Tibial nerve (tissue), 4 donors: Measurements from ENCODE around the gene SLC4A8. TPM values are rescaled to one million over a fixed set of nuclear protein-coding genes. Genes with fewer than 3 reads are reported as not detected.

Experiments
- DNase-seq, 2 donors: peaks; one replicate each; pipeline ENCODE4 v3.0.0-alpha.2; 2019; ENCODE audit warnings: low spot score in 2 of 2
- H3K27ac ChIP-seq, 4 donors: fragments of 200-600 bp; sonication (generic) in 3 of 4; one replicate each; pipeline ENCODE4 v1.5.1; 2017 to 2019; ENCODE audit warnings: mild to moderate bottlenecking in 1 of 4
- H3K27me3 ChIP-seq, 2 donors: fragments of 200-600 bp; sonication (generic) in 1 of 2; one replicate each; pipeline versions ENCODE4 v1.5.1 to v1.6.0; 2017 to 2019
- H3K36me3 ChIP-seq, 3 donors: fragments of 200-600 bp; sonication (generic); one replicate each; pipeline ENCODE4 v1.5.1; 2018 to 2019
- H3K4me1 ChIP-seq, 4 donors: fragments of 200-600 bp; sonication (generic) in 3 of 4; one replicate each; pipeline ENCODE4 v1.5.1; 2017 to 2019
- H3K4me3 ChIP-seq, 4 donors: fragments of 200-600 bp; sonication (generic) in 3 of 4; one replicate each; pipeline ENCODE4 v1.5.1; 2017 to 2019; ENCODE audit warnings: mild to moderate bottlenecking in 1 of 4, moderate library complexity in 1 of 4
- H3K9me3 ChIP-seq, 4 donors: fragments of 200-600 bp; sonication (generic) in 3 of 4; one replicate each; pipeline ENCODE4 v1.5.1; 2017 to 2019
- CTCF ChIP-seq, 5 experiments: fragments of 200-600 bp in 3 of 5; fragments of 450-650 bp in 2 of 5; sonication (generic) in 3 of 5; IDR thresholded peaks; one replicate each; pipeline ENCODE4 v1.5.1; 2016 to 2019; ENCODE audit warnings: antibody characterized with exemption in 5 of 5, mild to moderate bottlenecking in 3 of 5, moderate library complexity in 2 of 5
- EP300 ChIP-seq, 2 donors: sonication (generic); formaldehyde crosslinking; IDR thresholded peaks; one replicate each; pipeline ENCODE4 v1.6.1; 2017; ENCODE audit warnings: antibody characterized with exemption in 2 of 2, mild to moderate bottlenecking in 1 of 2
- POLR2A ChIP-seq, 2 donors: fragments of 450-650 bp; IDR thresholded peaks; one replicate each; pipeline ENCODE4 v1.6.1; 2017; ENCODE audit warnings: antibody characterized with exemption in 2 of 2, mild to moderate bottlenecking in 2 of 2, moderate library complexity in 2 of 2
- WGBS, 2 donors: methylation state at CpG; one replicate each; pipeline ENCODE4 v1.1.5; 2018; 5-methylcytosine and 5-hydroxymethylcytosine counted together
- total RNA-seq, 4 donors: library from RNA; depleted of rRNA; stranded (reverse); fragments of >200 nt; gene quantifications; one replicate each; pipeline ENCODE4 v1.1.0, GENCODE V29; 2016

The SLC4A8 gene
- total RNA-seq, 4 donors from 2014 or later = 0.59 to 5.7 (median 1.5) TPM

GRCh38 chr12:51379571-51379970 is 45.1 kb upstream of the SLC4A8 start:
- H3K9me3 ChIP-seq = no peaks in the 10 kb centered on the region
- H3K27ac ChIP-seq = no peak overlapping the region
- 90 to 96% methylated on average over 5 to 11 of the region's 11 CpGs for WGBS, 2 donors
- no peak for TF ChIP-seq CTCF (IDR thresholded peaks at IDR 0.05)
- TF ChIP-seq EP300 (IDR thresholded peaks at IDR 0.05) = no peak
- TF ChIP-seq POLR2A (IDR thresholded peaks at IDR 0.05) = no peak
- H3K27me3 ChIP-seq = no peaks in the 10 kb centered on the region
- no peak overlapping the region for H3K4me3 ChIP-seq
- H3K4me1 ChIP-seq = no peaks in the 10 kb centered on the region
- no peaks in the 10 kb centered on the region for H3K36me3 ChIP-seq
- no peak for DNase-seq

- Histone ChIP-seq H3K9me3 (no peaks in the 10 kb centered on the region), H3K27me3 (no peaks in the 10 kb centered on the region), H3K4me1 (no peaks in the 10 kb centered on the region), H3K27ac (no peak overlapping the region), H3K36me3 (no peaks in the 10 kb centered on the region), H3K4me3 (no peak overlapping the region)
- TF ChIP-seq CTCF (IDR thresholded peaks at IDR 0.05) = no peak
- no peak for TF ChIP-seq EP300 (IDR thresholded peaks at IDR 0.05)
- TF ChIP-seq POLR2A (IDR thresholded peaks at IDR 0.05) = no peak
- no peak for DNase-seq
- WGBS, 2 donors = 25 to 33% methylated on average over 5 of the region's 5 CpGs
These were observed 43.2 kb upstream of the SLC4A8 start for GRCh38 chr12:51381226-51382079.

DNA sequence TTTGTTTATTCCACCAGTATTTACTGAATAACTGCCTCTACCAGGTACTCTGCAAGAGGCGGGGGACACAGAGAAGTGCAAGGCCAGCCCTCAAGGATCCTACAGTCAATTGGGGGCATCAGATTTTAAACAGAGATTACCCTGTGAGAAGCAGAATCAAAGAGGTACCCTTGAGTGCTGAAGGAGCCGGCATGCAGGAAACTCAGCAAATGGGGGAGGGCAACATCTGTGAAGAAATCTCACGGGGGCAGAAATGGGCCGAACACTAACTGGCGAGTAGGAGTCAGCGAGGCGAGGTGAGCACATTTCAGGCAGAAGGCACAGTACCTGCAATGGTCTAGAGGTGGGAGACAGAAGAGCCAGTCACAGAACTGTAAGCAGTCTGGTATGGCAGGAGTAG is 42.5 kb upstream of the SLC4A8 start:
- WGBS, 2 donors = 80 to 87% methylated on average over 7 of the region's 7 CpGs
- no peak overlapping the region for H3K27ac ChIP-seq
- no peaks in the 10 kb centered on the region for H3K27me3 ChIP-seq
- no peak for DNase-seq
- no peaks in the 10 kb centered on the region for H3K9me3 ChIP-seq
- no peaks in the 10 kb centered on the region for H3K4me1 ChIP-seq
- H3K36me3 ChIP-seq = no peaks in the 10 kb centered on the region
- TF ChIP-seq EP300 (IDR thresholded peaks at IDR 0.05) (no peak), CTCF (IDR thresholded peaks at IDR 0.05) (no peak), POLR2A (IDR thresholded peaks at IDR 0.05) (no peak)
- no peak overlapping the region for H3K4me3 ChIP-seq

GRCh38 chr12:51383269-51383905 is 41.2 kb upstream of the SLC4A8 start:
- H3K36me3 ChIP-seq = no peaks in the 10 kb centered on the region
- no peak for TF ChIP-seq POLR2A (IDR thresholded peaks at IDR 0.05)
- no peak for TF ChIP-seq CTCF (IDR thresholded peaks at IDR 0.05)
- no peak for TF ChIP-seq EP300 (IDR thresholded peaks at IDR 0.05)
- H3K27ac ChIP-seq = no peak overlapping the region
- H3K27me3 ChIP-seq = no peaks in the 10 kb centered on the region
- WGBS, 2 donors = 53 to 79% methylated on average over 6 of the region's 6 CpGs
- H3K9me3 ChIP-seq = no peaks in the 10 kb centered on the region
- no peak overlapping the region for H3K4me3 ChIP-seq
- no peak for DNase-seq
- H3K4me1 ChIP-seq = no peaks in the 10 kb centered on the region

DNA sequence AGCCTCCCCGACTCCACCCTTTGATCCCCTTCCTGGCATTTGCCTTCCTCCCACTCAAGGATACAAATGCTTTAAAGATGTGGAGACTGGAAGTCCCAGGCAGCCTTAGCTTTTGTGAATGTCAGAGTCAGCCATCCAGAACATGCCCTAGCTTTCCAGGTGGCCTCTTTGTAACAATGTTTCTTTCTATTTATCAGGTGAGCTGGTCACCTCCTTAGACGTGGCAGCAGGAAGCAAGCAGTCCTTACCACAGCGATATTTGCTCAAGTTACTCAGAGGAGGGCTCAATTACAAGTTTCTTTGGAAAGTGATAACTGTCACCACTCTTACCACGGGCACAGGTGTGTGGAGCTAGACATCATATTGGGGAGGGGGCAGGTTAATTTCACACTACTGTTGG is 38.3 kb upstream of the SLC4A8 start:
- H3K27ac ChIP-seq = no peak overlapping the region
- DNase-seq = no peak
- no peaks in the 10 kb centered on the region for H3K36me3 ChIP-seq
- H3K4me1 ChIP-seq = peaks cover 0 to 6% (median 3%) of the 10 kb centered on the region in 4 donors
- TF ChIP-seq POLR2A (IDR thresholded peaks at IDR 0.05) = no peak
- TF ChIP-seq CTCF (IDR thresholded peaks at IDR 0.05) = no peak
- no peak for TF ChIP-seq EP300 (IDR thresholded peaks at IDR 0.05)
- WGBS, 2 donors = 65 to 79% methylated on average over 4 of the region's 4 CpGs
- no peak overlapping the region for H3K4me3 ChIP-seq
- H3K9me3 ChIP-seq = no peaks in the 10 kb centered on the region
- peaks cover 0 to 10% of the 10 kb centered on the region in 2 donors for H3K27me3 ChIP-seq
